ENCODE results near the gene SLC39A1.

The SLC39A1 gene

GRCh38 chr1:153940756-153941155 is 22.6 kb downstream of the SLC39A1 start:
- no peak overlapping the region for H3K4me3 ChIP-seq (ENCODE audit: low read depth, low read length)
- TF ChIP-seq CTCF (IDR thresholded peaks at IDR 0.05; ENCODE audit: borderline replicate concordance, insufficient read depth, low read depth, low read length) = no peak

- H3K4me3 ChIP-seq (ENCODE audit: low read depth, low read length) = no peak overlapping the region
- no peak for TF ChIP-seq CTCF (IDR thresholded peaks at IDR 0.05; ENCODE audit: borderline replicate concordance, insufficient read depth, low read depth, low read length)
Measured at GRCh38 chr1:153939476-153939875, 23.9 kb downstream of the SLC39A1 start.

GRCh38 chr1:153938996-153939395 is 24.3 kb downstream of the SLC39A1 start:
- no peak for TF ChIP-seq CTCF (IDR thresholded peaks at IDR 0.05; ENCODE audit: borderline replicate concordance, insufficient read depth, low read depth, low read length)
- H3K4me3 ChIP-seq (ENCODE audit: low read depth, low read length) = no peak overlapping the region

- no peak for TF ChIP-seq CTCF (IDR thresholded peaks at IDR 0.05; ENCODE audit: borderline replicate concordance, insufficient read depth, low read depth, low read length)
- no peak overlapping the region for H3K4me3 ChIP-seq (ENCODE audit: low read depth, low read length)
Measured at GRCh38 chr1:153937331-153937730, 26.0 kb downstream of the SLC39A1 start.

- H3K4me3 ChIP-seq (ENCODE audit: low read depth, low read length) = no peak overlapping the region
- no peak for TF ChIP-seq CTCF (IDR thresholded peaks at IDR 0.05; ENCODE audit: borderline replicate concordance, insufficient read depth, low read depth, low read length)
Measured at GRCh38 chr1:153936011-153936802, 27.1 kb downstream of the SLC39A1 start.

- no peak for TF ChIP-seq CTCF (IDR thresholded peaks at IDR 0.05; ENCODE audit: borderline replicate concordance, insufficient read depth, low read depth, low read length)
- H3K4me3 ChIP-seq (ENCODE audit: low read depth, low read length) = no peak overlapping the region
Measured at GRCh38 chr1:153934746-153935145, 28.6 kb downstream of the SLC39A1 start.

GRCh38 chr1:153933955-153934354 is 29.4 kb downstream of the SLC39A1 start:
- H3K4me3 ChIP-seq (ENCODE audit: low read depth, low read length) = no peak overlapping the region
- TF ChIP-seq CTCF (IDR thresholded peaks at IDR 0.05; ENCODE audit: borderline replicate concordance, insufficient read depth, low read depth, low read length) = no peak

Measured in GM12875 (cell line).